Pericardium fibroblast (primary cell): ENCODE results near the gene ABL1. TPM values are rescaled to one million over a fixed set of nuclear protein-coding genes. Genes with fewer than 3 reads are reported as not detected.

Experiments used
- total RNA-seq: library from RNA; depleted of rRNA; stranded (reverse); fragments of >200 nt; gene quantifications from 2 replicates; pipeline ENCODE4 v1.2.3, GENCODE V29; 2015

ABL1 gene
- 47.7 and 59.8 TPM in 2 replicates for total RNA-seq

GRCh38 chr9:130834371-130835336 lies at the start of gene ABL1:
ABL1 (plus strand) TSS chr9:130835254; CDS start chr9:130835447, 193 bp downstream.

DNA sequence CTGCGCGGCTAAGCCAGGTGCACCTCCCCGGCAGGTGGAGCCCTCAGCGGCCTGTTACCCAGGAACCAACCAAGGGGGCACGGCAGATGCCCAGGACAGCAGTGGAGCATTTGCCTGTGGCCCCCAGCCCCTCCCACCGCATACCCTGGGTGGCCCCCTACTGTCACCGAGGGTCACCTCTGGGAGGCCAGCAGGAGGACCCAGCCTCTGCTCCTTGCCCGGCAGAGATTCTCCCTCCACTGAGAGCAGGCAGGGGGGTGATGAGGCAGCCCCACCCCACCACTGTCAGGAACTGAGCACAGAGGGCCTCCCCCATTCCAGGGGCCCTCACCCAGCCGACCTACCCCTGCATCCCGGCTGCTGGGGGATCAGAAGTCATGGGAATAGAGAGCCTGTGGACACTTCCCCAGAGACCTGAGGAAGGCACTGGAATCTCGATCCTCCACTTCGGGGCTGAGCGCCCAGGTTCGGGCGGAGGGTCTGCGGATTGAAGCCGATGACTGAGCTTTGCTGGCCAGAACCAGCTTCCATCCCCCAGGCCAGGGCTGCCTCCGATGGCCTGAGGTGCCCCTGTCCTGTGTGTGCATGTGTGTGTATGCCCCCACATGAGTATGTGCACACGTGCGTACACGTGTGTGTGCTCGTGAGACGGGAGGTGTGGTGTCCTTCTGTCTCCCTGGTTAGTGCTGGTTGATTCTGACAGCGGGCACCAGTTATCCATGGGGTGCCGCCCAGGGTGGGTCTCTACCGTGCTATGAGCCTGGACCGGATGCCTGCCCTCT lies 61.4 kb downstream of the ABL1 start, which contains the start of gene QRFP:
TSS of gene QRFP (minus strand) at position 580 of the 782 bp plus-strand sequence. CDS start 2,974 bp downstream, outside the sequence.

Other genes with a start within 250 kb of the ABL1 start
- gene PRDM12, start 170.7 kb upstream of the ABL1 start, total RNA-seq: 0.12 TPM in 1 of 2 replicates, not detected in the other
- 18.3 and 22.3 TPM in 2 replicates for gene EXOSC2, start 141.5 kb upstream of the ABL1 start, total RNA-seq
- gene QRFP, start 61.6 kb downstream of the ABL1 start, total RNA-seq: not detected in 2 replicates
- 1.4 TPM in 2 replicates for gene FIBCD1, start 104.0 kb downstream of the ABL1 start, total RNA-seq
- gene LAMC3, start 173.9 kb downstream of the ABL1 start, total RNA-seq: 0.09 and 5.1 TPM in 2 replicates